Testis (tissue), 3 donors: Measurements from ENCODE around the gene PSTPIP1. TPM values are rescaled to one million over a fixed set of nuclear protein-coding genes. Genes with fewer than 3 reads are reported as not detected.

ENCODE experiments used
- DNase-seq: peaks from one replicate; pipeline ENCODE4 v3.0.0-alpha.2; 2019
- H3K27ac ChIP-seq, 2 donors: fragments of 200-600 bp; sonication (generic); one replicate each; pipeline ENCODE4 v1.5.1; 2019
- H3K27me3 ChIP-seq: fragments of 200-600 bp; sonication (generic); one replicate; pipeline ENCODE4 v1.5.1; 2019
- H3K36me3 ChIP-seq: fragments of 200-600 bp; sonication (generic); one replicate; pipeline ENCODE4 v1.5.1; 2017; ENCODE audit warnings: low read depth; ENCODE audit errors: missing control alignments
- H3K4me1 ChIP-seq: fragments of 200-600 bp; sonication (generic); one replicate; pipeline ENCODE4 v1.5.1; 2019
- H3K4me3 ChIP-seq, 2 donors: fragments of 200-600 bp; sonication (generic); one replicate each; pipeline ENCODE4 v1.5.1; 2017 to 2019
- H3K9me3 ChIP-seq: fragments of 200-600 bp; sonication (generic); one replicate; pipeline ENCODE4 v1.5.1; 2017
- CTCF ChIP-seq, 3 experiments: fragments of 450-650 bp in 2 of 3; fragments of 200-600 bp in 1 of 3; sonication (generic) in 1 of 3; IDR thresholded peaks; one replicate each; pipeline ENCODE4 v1.5.1; 2016 to 2019; ENCODE audit warnings: antibody characterized with exemption in 3 of 3, mild to moderate bottlenecking in 2 of 3, moderate library complexity in 1 of 3
- POLR2A ChIP-seq: fragments of 450-650 bp; IDR thresholded peaks from one replicate; pipeline ENCODE4 v1.6.1; 2017; ENCODE audit warnings: antibody characterized with exemption, mild to moderate bottlenecking, moderate library complexity
- WGBS, 2 donors: methylation state at CpG; one replicate each; pipeline ENCODE4 v1.1.5; 2018; 5-methylcytosine and 5-hydroxymethylcytosine counted together
- intact Hi-C: fragments of 100-400 bp; cut with DNase I; formaldehyde crosslinking; loops from one replicate; pipeline ENCODE4 v1.15.1; 2023; ENCODE audit warnings: low total_unique reads
- polyA plus RNA-seq: library from polyadenylated mRNA; stranded (reverse); fragments of 350-450 nt; fragmentation: Illumina TruSeq; extraction: RNeasy Lipid Tissue Mini Kit (QIAGEN cat#74804); gene quantifications from one replicate; pipeline ENCODE4 v1.2.3, GENCODE V29; 2014; ENCODE audit warnings: low read depth, low replicate concordance; ENCODE audit not compliant: insufficient read depth
- total RNA-seq, 2 donors: library from RNA; depleted of rRNA; stranded (reverse); fragments of >200 nt; gene quantifications; one replicate each; pipeline ENCODE4 v1.2.3, GENCODE V29; 2016

Gene PSTPIP1
- total and polyA plus RNA-seq, 3 donors from 2014 or later, result 5.0 to 8.6 (median 7.9) TPM

GRCh38 chr15:76953913-76954312, 41.0 kb upstream of the PSTPIP1 start:
- TF ChIP-seq POLR2A, result no peak
- TF ChIP-seq CTCF (IDR thresholded peaks at IDR 0.05), result no peak
- intact Hi-C loops, result no loop called here
- 49 to 51% methylated on average over 3 of the region's 3 CpGs for WGBS, 2 donors
- no peak for DNase-seq
- no peaks in the 10 kb centered on the region for H3K36me3 ChIP-seq
- H3K9me3 ChIP-seq, result no peaks in the 10 kb centered on the region
- no peaks in the 10 kb centered on the region for H3K4me1 ChIP-seq
- no peak overlapping the region for H3K27ac ChIP-seq
- no peak overlapping the region for H3K4me3 ChIP-seq
- H3K27me3 ChIP-seq, result no peaks in the 10 kb centered on the region

GRCh38 chr15:76954744-76955143, 40.2 kb upstream of the PSTPIP1 start:
- no peak overlapping the region for H3K27ac ChIP-seq
- no peaks in the 10 kb centered on the region for H3K9me3 ChIP-seq
- 71 to 86% methylated on average over 2 of the region's 2 CpGs for WGBS, 2 donors
- intact Hi-C loops, result no loop called here
- TF ChIP-seq CTCF (IDR thresholded peaks at IDR 0.05) (no peak), POLR2A (no peak)
- DNase-seq, result no peak
- no peak overlapping the region for H3K4me3 ChIP-seq
- no peaks in the 10 kb centered on the region for H3K27me3 ChIP-seq
- no peaks in the 10 kb centered on the region for H3K36me3 ChIP-seq
- H3K4me1 ChIP-seq, result no peaks in the 10 kb centered on the region

GRCh38 chr15:76961268-76962011, 33.5 kb upstream of the PSTPIP1 start:
- no peaks in the 10 kb centered on the region for H3K36me3 ChIP-seq
- H3K9me3 ChIP-seq, result no peaks in the 10 kb centered on the region
- H3K4me1 ChIP-seq, result no peaks in the 10 kb centered on the region
- WGBS, 2 donors, result 68 to 71% methylated on average over 6 of the region's 6 CpGs
- no peak for DNase-seq
- TF ChIP-seq POLR2A, result no peak
- TF ChIP-seq CTCF (IDR thresholded peaks at IDR 0.05), result no peak
- no peak overlapping the region for H3K27ac ChIP-seq
- H3K27me3 ChIP-seq, result no peaks in the 10 kb centered on the region
- intact Hi-C loops, result no loop called here
- no peak overlapping the region for H3K4me3 ChIP-seq

- 89% methylated on average over 9 of the region's 9 CpGs for WGBS, 2 donors
Measured at GRCh38 chr15:76962337-76963013, 32.5 kb upstream of the PSTPIP1 start.

More at GRCh38 chr15:76962337-76963013, 32.5 kb upstream of the PSTPIP1 start:
- no peak overlapping the region for H3K27ac ChIP-seq
- intact Hi-C loops, result no loop called here
- H3K27me3 ChIP-seq, result no peaks in the 10 kb centered on the region
- no peaks in the 10 kb centered on the region for H3K9me3 ChIP-seq
- no peaks in the 10 kb centered on the region for H3K36me3 ChIP-seq
- H3K4me1 ChIP-seq, result no peaks in the 10 kb centered on the region
- TF ChIP-seq POLR2A, result no peak
- no peak for TF ChIP-seq CTCF (IDR thresholded peaks at IDR 0.05)
- DNase-seq, result no peak
- no peak overlapping the region for H3K4me3 ChIP-seq
